ENCODE data around the gene NPTXR.

NPTXR gene

GRCh38 chr22:38868886-38869381 is 25.1 kb upstream of the NPTXR start:
- peak; percentile 90 for TF ChIP-seq CTCF (IDR thresholded peaks at IDR 0.05; ENCODE audit: extremely low read depth, insufficient read depth, missing control alignments)
- peak; percentile 89 for DNase-seq (ENCODE audit: low spot score)
- in situ Hi-C loops (cut with MboI; ENCODE audit: low pct_unique_long_range_greater_than_20kb, low sequenced_read_pairs, unreplicated experiment), result no loop called here

GRCh38 chr22:38868286-38868721 is 24.5 kb upstream of the NPTXR start:
- in situ Hi-C loops (cut with MboI; ENCODE audit: low pct_unique_long_range_greater_than_20kb, low sequenced_read_pairs, unreplicated experiment), result no loop called here
- TF ChIP-seq CTCF (IDR thresholded peaks at IDR 0.05; ENCODE audit: extremely low read depth, insufficient read depth, missing control alignments), result no peak
- no peak for DNase-seq (ENCODE audit: low spot score)

- in situ Hi-C loops (cut with MboI; ENCODE audit: low pct_unique_long_range_greater_than_20kb, low sequenced_read_pairs, unreplicated experiment), result no loop called here
- no peak for DNase-seq (ENCODE audit: low spot score)
These were observed 23.9 kb upstream of the NPTXR start for GRCh38 chr22:38867471-38868285.

GRCh38 chr22:38867124-38867455 is 23.3 kb upstream of the NPTXR start:
- in situ Hi-C loops (cut with MboI; ENCODE audit: low pct_unique_long_range_greater_than_20kb, low sequenced_read_pairs, unreplicated experiment), result no loop called here
- no peak for TF ChIP-seq CTCF (IDR thresholded peaks at IDR 0.05; ENCODE audit: extremely low read depth, insufficient read depth, missing control alignments)
- no peak for DNase-seq (ENCODE audit: low spot score)

More at GRCh38 chr22:38867471-38868285, 23.9 kb upstream of the NPTXR start:
- no peak for TF ChIP-seq CTCF (IDR thresholded peaks at IDR 0.05; ENCODE audit: extremely low read depth, insufficient read depth, missing control alignments)

- no peak for TF ChIP-seq CTCF (IDR thresholded peaks at IDR 0.05; ENCODE audit: extremely low read depth, insufficient read depth, missing control alignments)
- DNase-seq (ENCODE audit: low spot score), result no peak
- in situ Hi-C loops (cut with MboI; ENCODE audit: low pct_unique_long_range_greater_than_20kb, low sequenced_read_pairs, unreplicated experiment), result no loop called here
These were observed 22.7 kb upstream of the NPTXR start for GRCh38 chr22:38866399-38867123.

- DNase-seq (ENCODE audit: low spot score), result no peak
- in situ Hi-C loops (cut with MboI; ENCODE audit: low pct_unique_long_range_greater_than_20kb, low sequenced_read_pairs, unreplicated experiment), result no loop called here
- no peak for TF ChIP-seq CTCF (IDR thresholded peaks at IDR 0.05; ENCODE audit: extremely low read depth, insufficient read depth, missing control alignments)
These were observed 22.2 kb upstream of the NPTXR start for GRCh38 chr22:38866024-38866398.
